ENCODE results near the gene MAP4K3. TPM values are rescaled to one million over a fixed set of nuclear protein-coding genes. Genes with fewer than 3 reads are reported as not detected.
"Not testable (repeated sequence)": the region's sequence is repeated elsewhere in the genome, so short reads cannot be mapped to it uniquely, and the experiment has no call there.

The MAP4K3 gene
- total RNA-seq, 1 experiment from 2014 or later: 35.5 TPM

GRCh38 chr2:39390216-39390615 lies 46.9 kb downstream of the MAP4K3 start:
- intact Hi-C loops (cut with micrococcal nuclease; ENCODE audit: unreplicated experiment): no loop called here
- H3K4me1 ChIP-seq (ENCODE audit: insufficient read depth, low read length, poor library complexity, severe bottlenecking): peaks cover 21% of the 10 kb centered on the region
- peak; percentile 78 for DNase-seq (ENCODE audit: low spot score)
- H3K27me3 ChIP-seq (replicated peaks; ENCODE audit: insufficient read depth, low read depth, low read length, poor library complexity): no peaks in the 10 kb centered on the region
- no peaks in the 10 kb centered on the region for H3K36me3 ChIP-seq (ENCODE audit: insufficient read depth, low read length, poor library complexity, severe bottlenecking)
- ChIA-PET POLR2A (ENCODE audit: low non-redundant PET) (no interaction called here), CTCF (no interaction called here)
- H3K27ac ChIP-seq (ENCODE audit: low read depth, low read length, poor library complexity, severe bottlenecking): no peak overlapping the region
- TF ChIP-seq CTCF (conservative IDR thresholded peaks at IDR 0.05; ENCODE audit: low read depth, low read length) (no peak), EZH2 (IDR thresholded peaks at IDR 0.05; ENCODE audit: borderline replicate concordance, low read depth, low read length, poor library complexity, severe bottlenecking) (no peak)
- H3K4me3 ChIP-seq (ENCODE audit: low read depth, low read length, poor library complexity, severe bottlenecking): no peak overlapping the region
- H3K9me3 ChIP-seq (ENCODE audit: low read depth, low read length, poor library complexity, severe bottlenecking): peaks cover 8% of the 10 kb centered on the region
- BruUV-seq (replicated peaks): no TSS peak

GRCh38 chr2:39386064-39386463 lies 51.0 kb downstream of the MAP4K3 start:
- ChIA-PET POLR2A (ENCODE audit: low non-redundant PET) (no interaction called here), CTCF (no interaction called here)
- Histone ChIP-seq H3K4me1 (ENCODE audit: insufficient read depth, low read length, poor library complexity, severe bottlenecking) (peaks cover 20% of the 10 kb centered on the region), H3K4me3 (ENCODE audit: low read depth, low read length, poor library complexity, severe bottlenecking) (no peak overlapping the region), H3K27me3 (replicated peaks; ENCODE audit: insufficient read depth, low read depth, low read length, poor library complexity) (no peaks in the 10 kb centered on the region), H3K9me3 (ENCODE audit: low read depth, low read length, poor library complexity, severe bottlenecking) (peaks cover 8% of the 10 kb centered on the region), H3K36me3 (ENCODE audit: insufficient read depth, low read length, poor library complexity, severe bottlenecking) (no peaks in the 10 kb centered on the region), H3K27ac (ENCODE audit: low read depth, low read length, poor library complexity, severe bottlenecking) (no peak overlapping the region)
- intact Hi-C loops (cut with micrococcal nuclease; ENCODE audit: unreplicated experiment): no loop called here
- TF ChIP-seq EZH2 (IDR thresholded peaks at IDR 0.05; ENCODE audit: borderline replicate concordance, low read depth, low read length, poor library complexity, severe bottlenecking) (no peak), CTCF (conservative IDR thresholded peaks at IDR 0.05; ENCODE audit: low read depth, low read length) (no peak)
- no TSS peak for BruUV-seq (replicated peaks)
- DNase-seq (ENCODE audit: low spot score): no peak

GRCh38 chr2:39385172-39385571 lies 51.9 kb downstream of the MAP4K3 start:
- TF ChIP-seq CTCF (conservative IDR thresholded peaks at IDR 0.05; ENCODE audit: low read depth, low read length) (no peak), EZH2 (IDR thresholded peaks at IDR 0.05; ENCODE audit: borderline replicate concordance, low read depth, low read length, poor library complexity, severe bottlenecking) (no peak)
- H3K9me3 ChIP-seq (ENCODE audit: low read depth, low read length, poor library complexity, severe bottlenecking): peaks cover 8% of the 10 kb centered on the region
- BruUV-seq (replicated peaks): no TSS peak
- no peak overlapping the region for H3K4me3 ChIP-seq (ENCODE audit: low read depth, low read length, poor library complexity, severe bottlenecking)
- H3K36me3 ChIP-seq (ENCODE audit: insufficient read depth, low read length, poor library complexity, severe bottlenecking): no peaks in the 10 kb centered on the region
- peaks cover 23% of the 10 kb centered on the region for H3K4me1 ChIP-seq (ENCODE audit: insufficient read depth, low read length, poor library complexity, severe bottlenecking)
- no peak for DNase-seq (ENCODE audit: low spot score)
- intact Hi-C loops (cut with micrococcal nuclease; ENCODE audit: unreplicated experiment): no loop called here
- H3K27ac ChIP-seq (ENCODE audit: low read depth, low read length, poor library complexity, severe bottlenecking): no peak overlapping the region
- CTCF ChIA-PET: no interaction called here
- H3K27me3 ChIP-seq (replicated peaks; ENCODE audit: insufficient read depth, low read depth, low read length, poor library complexity): no peaks in the 10 kb centered on the region
- POLR2A ChIA-PET (ENCODE audit: low non-redundant PET): no interaction called here

- H3K27ac ChIP-seq (ENCODE audit: low read depth, low read length, poor library complexity, severe bottlenecking); H3K4me3 ChIP-seq (ENCODE audit: low read depth, low read length, poor library complexity, severe bottlenecking); H3K36me3 ChIP-seq (ENCODE audit: insufficient read depth, low read length, poor library complexity, severe bottlenecking); DNase-seq (ENCODE audit: low spot score); H3K27me3 ChIP-seq (replicated peaks; ENCODE audit: insufficient read depth, low read depth, low read length, poor library complexity); CTCF ChIA-PET; H3K9me3 ChIP-seq (ENCODE audit: low read depth, low read length, poor library complexity, severe bottlenecking); BruUV-seq (replicated peaks); POLR2A ChIA-PET (ENCODE audit: low non-redundant PET): not testable (repeated sequence)
- intact Hi-C loops (cut with micrococcal nuclease; ENCODE audit: unreplicated experiment): loop anchor here (5.0 kb wide), 1 partner anchor 128 kb away; no protein-coding TSS in a partner anchor
- peaks cover 18% of the 10 kb centered on the region for H3K4me1 ChIP-seq (ENCODE audit: insufficient read depth, low read length, poor library complexity, severe bottlenecking)
These were observed 53.0 kb downstream of the MAP4K3 start for GRCh38 chr2:39384071-39384470.

Data from A673 (cell line).